Ureter (tissue), 1 donor: ENCODE data around the gene OSBPL2. TPM values are rescaled to one million over a fixed set of nuclear protein-coding genes. Genes with fewer than 3 reads are reported as not detected.

ENCODE experiments used
- DNase-seq: peaks from one replicate; pipeline ENCODE4 v3.0.0-alpha.2; 2020; ENCODE audit warnings: low spot score
- total RNA-seq: library from RNA; stranded (reverse); gene quantifications from one replicate; pipeline ENCODE4 v1.2.4, GENCODE V29; 2023
- donor health status: DM: yes; HTN: yes; CAD: no.

The OSBPL2 gene
- total RNA-seq: 130 TPM

DNA sequence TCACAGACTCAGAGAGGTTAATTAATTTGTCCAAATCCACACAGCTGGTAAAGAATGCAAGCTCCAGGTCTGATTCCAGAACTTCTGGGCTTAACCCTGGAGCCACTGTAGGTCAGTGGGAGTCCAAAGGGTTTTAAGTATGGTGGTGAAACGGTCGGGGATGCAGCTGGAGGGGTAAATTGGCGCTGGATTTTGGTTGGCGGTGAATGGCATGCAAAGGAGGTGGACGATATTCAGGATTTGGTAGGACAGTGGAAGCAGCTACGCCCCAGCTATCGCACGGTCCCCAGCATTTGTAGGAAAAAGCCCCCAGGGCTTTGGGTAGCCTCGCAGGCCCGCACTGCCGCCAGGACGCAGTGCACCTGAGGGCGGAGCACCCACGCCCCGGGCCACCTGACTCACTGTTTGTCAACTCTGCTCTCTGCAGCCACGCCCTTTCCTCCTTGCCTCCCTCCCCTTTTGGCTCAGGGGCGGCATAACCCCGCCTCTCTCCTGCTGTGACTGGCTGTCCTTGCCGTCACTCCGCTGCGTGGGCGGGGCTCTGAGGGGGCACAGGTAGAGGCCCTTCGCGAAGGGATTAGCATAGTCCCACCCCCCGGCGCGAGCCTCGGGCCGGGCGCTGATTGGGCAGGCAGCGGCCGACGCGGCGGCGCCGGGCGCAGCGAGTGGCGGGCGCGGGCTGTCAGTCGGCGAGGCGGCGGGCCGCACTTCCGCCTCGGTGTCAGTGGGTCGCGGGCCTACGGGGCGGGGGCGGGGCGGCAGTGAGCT, at the start of gene OSBPL2:
Gene OSBPL2 (plus strand): TSS at position 721 of the 768 bp plus-strand sequence. CDS start 17,664 bp downstream, outside the sequence.
- DNase-seq: peak; percentile 100

GRCh38 chr20:62190639-62191411, 47.5 kb upstream of the OSBPL2 start:
- DNase-seq: no peak

GRCh38 chr20:62191781-62192559, 46.4 kb upstream of the OSBPL2 start:
- DNase-seq: no peak

GRCh38 chr20:62192635-62193034, 45.7 kb upstream of the OSBPL2 start:
- no peak for DNase-seq

DNA sequence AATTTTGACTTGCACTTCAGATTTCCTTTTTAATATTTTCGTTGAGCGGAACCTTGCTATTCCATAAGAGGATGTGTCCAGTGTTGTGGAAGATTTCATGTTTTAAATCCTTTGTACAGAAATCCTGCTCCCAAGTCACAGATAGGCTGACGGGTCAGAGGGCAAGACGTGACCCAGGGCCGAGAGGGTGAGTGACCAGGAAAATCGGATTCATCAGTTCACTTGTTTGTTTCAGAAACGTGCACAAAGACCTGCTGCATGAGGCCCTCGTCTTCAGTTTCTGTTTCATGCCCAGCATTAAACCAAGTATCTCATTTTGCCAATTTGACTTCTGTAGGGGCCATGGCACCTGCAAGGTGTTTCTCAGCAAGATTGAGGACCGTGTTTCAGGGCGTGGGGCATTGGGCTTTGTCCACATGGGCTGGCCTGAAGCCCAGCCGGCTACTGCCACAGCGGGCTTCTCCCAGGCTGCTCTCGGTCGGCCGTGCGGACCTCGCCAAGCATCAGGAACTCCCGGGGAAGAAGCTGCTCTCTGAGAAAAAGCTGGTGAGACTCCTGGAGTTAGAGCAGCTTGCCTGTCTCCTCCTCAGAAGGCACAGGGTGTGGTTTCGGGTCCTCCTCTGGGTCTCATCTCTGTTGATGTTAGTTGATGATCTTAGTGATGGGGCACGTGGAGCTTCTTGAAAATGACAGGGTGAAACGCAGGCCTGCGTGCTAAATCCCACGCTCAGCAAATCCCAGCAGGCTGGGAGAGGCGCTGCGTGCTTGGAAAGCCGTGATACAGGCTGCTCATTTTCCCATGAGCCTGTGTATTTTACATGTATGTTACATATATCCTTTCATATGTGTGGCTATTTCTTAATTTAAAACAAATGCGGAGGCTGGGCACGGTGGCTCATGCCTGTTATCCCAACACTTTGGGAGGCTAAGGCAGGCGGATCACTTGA, 45.0 kb upstream of the OSBPL2 start:
- DNase-seq: no peak

GRCh38 chr20:62195075-62195405, 43.3 kb upstream of the OSBPL2 start:
- no peak for DNase-seq

- no peak for DNase-seq
Measured at GRCh38 chr20:62195736-62196135, 42.6 kb upstream of the OSBPL2 start.

DNA sequence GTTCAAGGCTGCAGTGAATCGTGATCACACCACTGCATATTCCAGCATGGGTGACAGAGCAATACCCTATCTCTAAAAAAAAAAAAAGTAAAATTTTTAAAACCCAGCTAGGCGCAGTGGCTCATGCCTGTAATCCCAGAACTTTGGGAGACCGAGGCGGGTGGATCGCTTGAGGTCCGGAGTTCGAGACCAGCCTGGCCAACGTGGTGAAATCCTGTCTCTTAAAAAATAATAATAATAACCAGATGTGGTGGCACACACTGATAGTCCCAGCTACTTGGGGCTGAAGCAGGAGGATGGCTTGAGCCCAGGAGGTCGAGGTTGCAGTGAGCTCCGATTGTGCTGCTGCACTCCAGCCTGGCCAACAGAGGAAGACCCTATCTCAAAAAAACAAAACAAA, 42.0 kb upstream of the OSBPL2 start:
- no peak for DNase-seq

GRCh38 chr20:62197311-62197710, 41.0 kb upstream of the OSBPL2 start:
- no peak for DNase-seq

DNA sequence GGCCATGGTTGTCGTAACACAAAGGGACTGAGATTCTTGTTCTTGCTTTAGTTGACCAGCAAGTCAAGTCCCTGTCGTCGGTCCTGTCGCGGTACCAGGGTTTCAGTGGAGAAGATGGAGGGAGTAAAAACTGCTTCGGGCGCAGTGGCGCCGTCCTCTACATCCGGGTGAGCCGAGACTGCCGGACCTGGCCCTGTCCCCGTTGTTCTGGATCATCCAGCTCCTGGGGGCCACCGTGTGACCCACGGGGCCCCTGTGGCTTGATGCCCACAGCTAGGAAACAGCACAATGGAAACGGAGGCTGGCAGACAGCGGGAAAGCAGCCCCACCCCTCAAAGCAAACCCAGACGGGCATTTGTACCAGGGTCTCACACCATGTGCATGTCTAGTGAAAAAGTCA, 40.5 kb upstream of the OSBPL2 start:
- no peak for DNase-seq

DNA sequence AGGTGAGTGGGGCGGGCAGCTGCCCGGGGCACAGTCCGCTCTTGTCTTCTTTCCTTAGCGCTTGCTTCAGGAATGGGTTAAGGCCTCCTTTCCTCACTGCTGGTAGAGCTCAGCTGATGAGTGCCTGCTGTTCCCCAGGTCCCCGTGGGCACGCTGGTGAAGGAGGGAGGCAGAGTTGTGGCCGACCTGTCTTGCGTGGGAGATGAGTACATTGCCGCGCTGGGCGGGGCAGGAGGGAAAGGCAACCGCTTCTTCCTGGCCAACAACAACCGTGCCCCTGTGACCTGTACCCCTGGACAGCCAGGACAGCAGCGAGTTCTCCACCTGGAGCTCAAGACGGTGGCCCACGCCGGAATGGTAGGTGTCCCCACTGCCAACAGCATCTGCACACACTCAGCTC, 39.8 kb upstream of the OSBPL2 start:
- DNase-seq: no peak

GRCh38 chr20:62198931-62199330, 39.4 kb upstream of the OSBPL2 start:
- no peak for DNase-seq

- no peak for DNase-seq
Measured at GRCh38 chr20:62200491-62201172, 37.7 kb upstream of the OSBPL2 start.

DNA sequence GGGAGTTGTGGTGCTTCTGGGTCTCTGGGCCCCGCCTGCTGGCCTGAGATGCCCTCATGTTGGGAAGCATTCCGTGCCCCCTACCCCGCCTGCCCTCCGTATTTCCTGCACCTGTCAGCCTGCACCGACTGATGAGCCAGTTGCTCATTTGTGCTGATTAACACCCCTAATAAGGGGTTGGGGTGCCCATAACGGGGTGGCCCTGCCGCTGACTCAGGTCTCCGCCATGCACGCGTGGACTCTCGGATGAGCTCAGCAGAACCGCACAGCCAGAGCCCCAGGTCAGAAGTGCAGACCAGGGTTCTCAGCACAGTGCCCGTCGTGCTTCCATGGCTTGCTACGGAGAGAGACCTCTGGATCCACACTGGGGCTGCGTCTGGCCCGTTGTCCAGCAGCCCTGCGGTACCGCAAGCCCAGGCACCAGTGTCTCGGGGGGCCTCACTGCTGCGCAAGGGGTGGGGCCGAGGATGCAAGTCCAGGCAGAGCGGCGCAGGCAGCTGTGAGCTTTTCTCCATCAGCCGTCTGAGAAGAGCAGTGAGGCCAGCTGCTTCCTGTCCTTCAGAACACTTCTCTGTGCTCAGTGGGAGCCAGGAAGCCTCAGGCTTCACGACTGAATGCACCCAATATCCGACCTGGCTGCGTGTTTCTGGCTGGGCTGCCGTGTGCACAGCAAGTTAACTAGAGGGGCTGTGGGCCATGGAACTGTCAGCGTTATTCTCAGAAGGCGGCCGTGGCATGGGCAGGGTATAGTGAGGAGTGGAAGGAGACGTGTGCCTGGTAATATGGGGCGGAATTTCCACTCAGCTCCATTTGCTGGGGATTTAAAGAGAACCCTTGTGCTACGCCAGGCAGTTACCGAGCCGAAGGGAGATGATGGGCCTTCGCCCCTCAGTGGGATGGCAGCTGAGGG, 36.9 kb upstream of the OSBPL2 start:
- no peak for DNase-seq

DNA sequence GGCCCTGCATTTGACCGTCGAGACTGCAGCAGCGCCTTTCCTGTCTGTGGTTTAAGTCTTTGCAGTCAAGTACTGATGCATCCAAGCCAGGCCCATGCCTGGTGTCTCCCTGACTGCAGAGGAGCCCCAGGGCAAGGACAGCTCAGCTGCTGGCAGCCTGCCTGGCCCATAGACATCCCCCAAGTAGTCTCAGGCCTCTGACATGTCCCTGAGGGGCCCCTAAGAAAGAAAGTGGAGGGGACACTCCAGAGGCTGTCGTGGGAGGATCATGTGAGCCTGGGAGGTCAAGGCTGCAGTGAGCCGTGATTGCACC, 36.3 kb upstream of the OSBPL2 start:
- DNase-seq: no peak

DNA sequence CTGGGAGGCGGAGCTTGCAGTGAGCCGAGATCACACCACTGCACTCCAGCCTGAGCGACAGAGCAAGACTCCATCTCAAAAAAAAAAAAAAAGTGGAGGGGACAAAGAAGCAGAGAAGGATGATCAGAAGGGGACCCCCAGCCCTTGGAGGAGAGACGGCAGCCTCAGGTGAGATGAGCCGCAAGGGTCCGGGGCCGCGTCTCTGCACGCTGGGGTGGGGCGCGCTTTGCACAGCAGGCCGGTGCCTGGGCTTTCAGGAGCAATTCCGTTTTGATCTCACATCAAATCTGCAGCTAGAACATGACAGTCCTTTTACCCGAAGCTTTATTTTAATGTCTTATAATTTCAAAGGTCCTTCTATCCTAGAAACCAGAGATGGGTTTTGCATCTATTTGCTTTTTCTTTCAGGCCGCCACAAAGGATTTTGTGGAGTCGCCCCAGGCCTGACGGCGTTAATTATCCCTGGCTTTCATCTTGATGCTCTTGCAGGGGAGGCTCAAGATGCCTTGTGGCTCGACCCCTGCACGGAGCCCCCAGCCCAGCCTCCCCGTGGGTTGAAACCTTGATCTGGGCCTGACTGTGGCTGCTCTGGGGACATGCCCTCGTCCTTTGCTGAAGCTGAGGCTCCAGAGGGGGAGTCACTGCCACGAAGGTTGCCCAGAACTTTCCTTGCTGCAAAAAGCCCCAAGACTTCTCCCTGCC, 35.5 kb upstream of the OSBPL2 start:
- DNase-seq: no peak

DNA sequence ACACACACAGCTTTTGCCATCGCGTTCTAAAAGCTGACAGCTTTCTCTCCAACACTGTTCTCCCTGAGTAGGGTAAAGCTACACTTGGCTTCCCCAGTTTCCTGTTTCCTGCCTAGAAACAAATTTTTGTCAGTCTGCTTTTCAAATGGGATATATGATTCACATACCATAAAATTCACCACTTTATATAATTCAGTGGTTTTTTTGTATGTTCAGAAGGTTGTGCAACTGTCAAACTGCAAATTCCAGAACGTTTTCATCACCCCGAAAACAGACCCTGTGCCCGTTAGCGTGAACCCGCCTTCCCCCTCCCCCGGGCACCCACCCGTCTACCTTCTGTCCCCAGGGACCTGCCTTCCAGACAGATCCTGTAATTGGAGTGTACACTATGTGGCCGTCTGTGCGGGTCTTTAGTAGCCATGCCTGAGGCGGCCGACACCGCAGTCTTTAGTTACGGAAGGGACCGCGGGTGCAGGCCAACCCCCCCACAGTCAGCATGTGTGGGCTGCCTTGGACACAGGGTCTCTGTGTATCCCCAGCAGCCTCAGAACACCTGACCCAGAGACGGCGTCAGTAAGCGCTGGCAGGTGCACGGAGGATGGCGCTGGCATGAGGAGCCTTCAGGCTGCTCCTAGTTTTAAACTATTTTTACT, 34.8 kb upstream of the OSBPL2 start:
- no peak for DNase-seq

- DNase-seq: no peak
Measured at GRCh38 chr20:62205618-62206387, 32.5 kb upstream of the OSBPL2 start.
